ENCODE results near the gene FBRSL1. TPM values are rescaled to one million over a fixed set of nuclear protein-coding genes. Genes with fewer than 3 reads are reported as not detected.

Gene FBRSL1
- total and polyA plus RNA-seq, 11 donors, result 23.0 to 88.2 (median 40.0) TPM

- WGBS, 4 donors, result 91 to 97% (median 96%) methylated on average over 17 to 21 of the region's 21 CpGs
- H3K4me3 ChIP-seq, result no peak overlapping the region
- ATAC-seq, result no peak
- no peak overlapping the region for H3K27ac ChIP-seq
- H3K4me1 ChIP-seq, result no peaks in the 10 kb centered on the region
- no peak for DNase-seq
- intact Hi-C loops (cut with DNase I), result no loop called here
- H3K27me3 ChIP-seq, result no peaks in the 10 kb centered on the region
- H3K9me3 ChIP-seq, result no peaks in the 10 kb centered on the region
- peaks cover 0 to 34% (median 10%) of the 10 kb centered on the region in 9 donors for H3K36me3 ChIP-seq
- no peak for TF ChIP-seq POLR2A (IDR thresholded peaks at IDR 0.05)
- TF ChIP-seq, protein P1, sequence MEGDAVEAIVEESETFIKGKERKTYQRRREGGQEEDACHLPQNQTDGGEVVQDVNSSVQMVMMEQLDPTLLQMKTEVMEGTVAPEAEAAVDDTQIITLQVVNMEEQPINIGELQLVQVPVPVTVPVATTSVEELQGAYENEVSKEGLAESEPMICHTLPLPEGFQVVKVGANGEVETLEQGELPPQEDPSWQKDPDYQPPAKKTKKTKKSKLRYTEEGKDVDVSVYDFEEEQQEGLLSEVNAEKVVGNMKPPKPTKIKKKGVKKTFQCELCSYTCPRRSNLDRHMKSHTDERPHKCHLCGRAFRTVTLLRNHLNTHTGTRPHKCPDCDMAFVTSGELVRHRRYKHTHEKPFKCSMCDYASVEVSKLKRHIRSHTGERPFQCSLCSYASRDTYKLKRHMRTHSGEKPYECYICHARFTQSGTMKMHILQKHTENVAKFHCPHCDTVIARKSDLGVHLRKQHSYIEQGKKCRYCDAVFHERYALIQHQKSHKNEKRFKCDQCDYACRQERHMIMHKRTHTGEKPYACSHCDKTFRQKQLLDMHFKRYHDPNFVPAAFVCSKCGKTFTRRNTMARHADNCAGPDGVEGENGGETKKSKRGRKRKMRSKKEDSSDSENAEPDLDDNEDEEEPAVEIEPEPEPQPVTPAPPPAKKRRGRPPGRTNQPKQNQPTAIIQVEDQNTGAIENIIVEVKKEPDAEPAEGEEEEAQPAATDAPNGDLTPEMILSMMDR (IDR thresholded peaks at IDR 0.05), result no peak
Measured at GRCh38 chr12:132547205-132547740, 57.3 kb downstream of the FBRSL1 start.

DNA sequence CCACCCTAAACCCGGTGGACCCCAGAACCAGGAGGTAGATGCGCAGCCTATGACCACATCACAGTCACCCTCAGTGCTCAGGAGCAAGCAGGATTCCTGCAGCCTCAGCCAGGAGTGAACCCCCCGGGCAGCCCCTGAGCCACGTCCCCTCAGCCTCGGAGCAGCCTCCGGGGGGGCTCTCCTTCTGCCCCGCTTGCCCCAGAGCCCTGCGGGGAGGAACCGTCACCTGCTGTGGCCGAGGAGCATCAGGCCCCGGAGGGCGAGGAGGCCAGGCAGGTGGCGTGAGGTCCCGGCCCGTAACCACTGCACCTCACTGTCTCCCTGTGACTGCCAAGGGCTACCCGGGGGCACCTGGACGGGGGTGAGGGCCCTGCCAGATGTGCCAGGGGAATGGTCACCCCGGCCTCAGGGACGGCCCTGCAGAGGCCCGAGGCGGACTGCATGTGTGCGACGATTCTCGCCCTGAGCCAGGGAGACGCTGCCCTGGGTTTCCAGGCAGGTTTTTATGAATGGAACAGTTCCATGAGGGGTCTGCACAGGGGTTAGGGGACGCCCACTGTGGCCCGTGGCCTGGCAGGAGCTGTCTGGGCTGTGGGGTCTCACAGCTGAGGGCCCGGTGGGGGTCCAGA, 58.6 kb downstream of the FBRSL1 start:
- Histone ChIP-seq H3K27ac (no peak overlapping the region), H3K9me3 (no peaks in the 10 kb centered on the region), H3K36me3 (peaks cover 0 to 36% (median 14%) of the 10 kb centered on the region in 9 donors), H3K27me3 (no peaks in the 10 kb centered on the region), H3K4me1 (no peaks in the 10 kb centered on the region), H3K4me3 (no peak overlapping the region)
- WGBS, 4 donors, result 90 to 98% (median 95%) methylated on average over 13 to 28 of the region's 28 CpGs
- intact Hi-C loops (cut with DNase I), result no loop called here
- no peak for ATAC-seq
- TF ChIP-seq, protein P1 (IDR thresholded peaks at IDR 0.05), result no peak
- TF ChIP-seq POLR2A (IDR thresholded peaks at IDR 0.05), result no peak
- DNase-seq, result no peak

- Histone ChIP-seq H3K36me3 (peaks cover 0 to 41% (median 14%) of the 10 kb centered on the region in 9 donors), H3K9me3 (no peaks in the 10 kb centered on the region), H3K27ac (no peak overlapping the region), H3K4me1 (no peaks in the 10 kb centered on the region), H3K4me3 (no peak overlapping the region), H3K27me3 (no peaks in the 10 kb centered on the region)
- DNase-seq (no peak), ATAC-seq (no peak)
- TF ChIP-seq, protein P1 (IDR thresholded peaks at IDR 0.05), result no peak
- TF ChIP-seq POLR2A (IDR thresholded peaks at IDR 0.05), result no peak
- 96 to 97% (median 97%) methylated on average over 18 to 33 of the region's 33 CpGs for WGBS, 4 donors
- intact Hi-C loops (cut with DNase I), result no loop called here
Measured at GRCh38 chr12:132549059-132549458, 59.1 kb downstream of the FBRSL1 start.

- intact Hi-C loops (cut with DNase I), result no loop called here
- H3K36me3 ChIP-seq, result peaks cover 0 to 44% (median 14%) of the 10 kb centered on the region in 9 donors
- peak in 2 of 4 donors; percentile 9 to 10 for ATAC-seq
Measured at GRCh38 chr12:132550014-132550802, 60.3 kb downstream of the FBRSL1 start.

More at GRCh38 chr12:132550014-132550802, 60.3 kb downstream of the FBRSL1 start:
- no peak overlapping the region for H3K27ac ChIP-seq
- H3K9me3 ChIP-seq, result no peaks in the 10 kb centered on the region
- 71 to 85% (median 75%) methylated on average over 35 to 43 of the region's 43 CpGs for WGBS, 4 donors
- H3K4me1 ChIP-seq, result no peaks in the 10 kb centered on the region
- no peak overlapping the region for H3K4me3 ChIP-seq
- H3K27me3 ChIP-seq, result no peaks in the 10 kb centered on the region
- no peak for TF ChIP-seq POLR2A (IDR thresholded peaks at IDR 0.05)
- TF ChIP-seq, protein P1 (IDR thresholded peaks at IDR 0.05), result no peak
- no peak for DNase-seq

Data from heart left ventricle (tissue), 16 donors.